ENCODE results near the gene SLAIN2. TPM values are rescaled to one million over a fixed set of nuclear protein-coding genes. Genes with fewer than 3 reads are reported as not detected.

Gene SLAIN2
- total RNA-seq, 6 donors from 2014 or later, result 20.6 to 90.9 (median 68.8) TPM

DNA sequence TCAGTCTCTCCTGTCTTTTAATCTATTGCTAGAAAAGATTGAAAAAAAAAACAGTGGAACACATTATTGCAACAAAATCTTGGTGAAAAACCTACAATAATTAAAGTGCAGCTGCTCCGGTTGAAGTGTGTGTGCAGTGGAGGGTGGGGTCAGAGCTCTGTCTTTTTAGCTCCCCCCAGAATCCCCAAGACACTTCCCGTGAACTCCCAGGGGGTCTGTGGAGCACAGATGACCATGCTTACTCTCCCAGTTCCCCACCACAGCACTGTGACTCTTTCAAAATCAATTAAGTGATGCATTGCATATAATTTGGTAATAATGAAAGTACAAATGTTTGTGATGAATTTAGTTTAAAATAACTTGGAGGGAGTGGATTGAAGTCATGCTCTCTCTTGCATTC lies 126.1 kb downstream of the SLAIN2 start:
- no peak overlapping the region for H3K27ac ChIP-seq
- TF ChIP-seq EP300 (IDR thresholded peaks at IDR 0.05) (no peak), POLR2AphosphoS5 (IDR thresholded peaks at IDR 0.05) (no peak), POLR2A (IDR thresholded peaks at IDR 0.05) (no peak)
- TF ChIP-seq, protein P1, sequence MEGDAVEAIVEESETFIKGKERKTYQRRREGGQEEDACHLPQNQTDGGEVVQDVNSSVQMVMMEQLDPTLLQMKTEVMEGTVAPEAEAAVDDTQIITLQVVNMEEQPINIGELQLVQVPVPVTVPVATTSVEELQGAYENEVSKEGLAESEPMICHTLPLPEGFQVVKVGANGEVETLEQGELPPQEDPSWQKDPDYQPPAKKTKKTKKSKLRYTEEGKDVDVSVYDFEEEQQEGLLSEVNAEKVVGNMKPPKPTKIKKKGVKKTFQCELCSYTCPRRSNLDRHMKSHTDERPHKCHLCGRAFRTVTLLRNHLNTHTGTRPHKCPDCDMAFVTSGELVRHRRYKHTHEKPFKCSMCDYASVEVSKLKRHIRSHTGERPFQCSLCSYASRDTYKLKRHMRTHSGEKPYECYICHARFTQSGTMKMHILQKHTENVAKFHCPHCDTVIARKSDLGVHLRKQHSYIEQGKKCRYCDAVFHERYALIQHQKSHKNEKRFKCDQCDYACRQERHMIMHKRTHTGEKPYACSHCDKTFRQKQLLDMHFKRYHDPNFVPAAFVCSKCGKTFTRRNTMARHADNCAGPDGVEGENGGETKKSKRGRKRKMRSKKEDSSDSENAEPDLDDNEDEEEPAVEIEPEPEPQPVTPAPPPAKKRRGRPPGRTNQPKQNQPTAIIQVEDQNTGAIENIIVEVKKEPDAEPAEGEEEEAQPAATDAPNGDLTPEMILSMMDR (IDR thresholded peaks at IDR 0.05), result no peak
- DNase-seq (no peak), ATAC-seq (ENCODE audit: low FRiP score in 2 of 2) (no peak)
- no peaks in the 10 kb centered on the region for H3K27me3 ChIP-seq
- H3K9me3 ChIP-seq, result no peaks in the 10 kb centered on the region
- H3K36me3 ChIP-seq, result no peaks in the 10 kb centered on the region
- H3K4me3 ChIP-seq, result no peak overlapping the region
- 74 to 75% methylated on average over 2 of the region's 2 CpGs for WGBS, 2 donors
- H3K4me1 ChIP-seq, result no peaks in the 10 kb centered on the region

DNA sequence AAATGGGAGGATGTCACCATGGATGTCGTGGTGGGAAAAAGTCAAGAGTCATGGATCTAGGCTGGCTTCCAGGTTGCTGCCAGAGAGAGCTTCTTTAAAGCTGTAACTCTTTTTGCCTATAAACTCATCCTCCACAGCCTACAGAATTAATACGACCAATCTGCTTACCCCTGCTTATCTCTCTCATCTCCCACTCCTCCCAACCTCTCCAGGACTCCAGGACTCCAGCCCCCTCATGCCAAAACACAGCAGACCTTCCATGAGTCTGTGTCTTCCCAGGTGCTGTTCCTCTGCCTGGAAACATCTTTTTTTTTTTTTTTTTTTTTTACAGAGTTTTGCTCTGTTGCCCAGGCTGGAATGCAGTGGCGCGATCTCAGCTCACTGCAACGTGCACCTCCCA lies 126.6 kb downstream of the SLAIN2 start:
- Histone ChIP-seq H3K4me1 (no peaks in the 10 kb centered on the region), H3K9me3 (no peaks in the 10 kb centered on the region), H3K27ac (no peak overlapping the region), H3K36me3 (no peaks in the 10 kb centered on the region), H3K27me3 (no peaks in the 10 kb centered on the region), H3K4me3 (no peak overlapping the region)
- DNase-seq (no peak), ATAC-seq (ENCODE audit: low FRiP score in 2 of 2) (no peak)
- 79 to 82% methylated on average over 4 to 5 of the region's 5 CpGs for WGBS, 2 donors
- TF ChIP-seq, protein P1 (IDR thresholded peaks at IDR 0.05), result no peak
- TF ChIP-seq POLR2AphosphoS5 (IDR thresholded peaks at IDR 0.05), result no peak
- no peak for TF ChIP-seq EP300 (IDR thresholded peaks at IDR 0.05)
- TF ChIP-seq POLR2A (IDR thresholded peaks at IDR 0.05), result no peak

DNA sequence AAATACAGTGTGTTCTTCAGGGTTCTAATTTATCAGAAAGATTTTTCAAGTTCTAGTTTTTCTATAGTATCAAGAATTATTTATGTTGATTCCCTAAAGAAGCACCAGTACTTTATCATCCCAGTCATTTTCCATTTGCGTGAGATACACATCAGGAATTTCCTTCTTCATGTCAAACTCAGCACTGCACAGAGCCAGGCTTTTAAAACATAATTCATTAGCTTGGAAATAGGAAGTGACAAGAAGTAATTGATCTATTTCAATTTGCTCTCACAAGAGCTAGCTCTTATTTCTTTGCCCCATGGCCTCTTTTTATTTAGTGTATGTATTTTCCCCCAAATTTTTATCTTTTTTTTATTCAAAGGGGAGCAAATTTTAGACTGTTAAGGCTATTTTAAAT lies 128.8 kb downstream of the SLAIN2 start:
- ATAC-seq (ENCODE audit: low FRiP score in 2 of 2) (no peak), DNase-seq (no peak)
- Histone ChIP-seq H3K9me3 (no peaks in the 10 kb centered on the region), H3K27ac (no peak overlapping the region), H3K27me3 (no peaks in the 10 kb centered on the region), H3K36me3 (no peaks in the 10 kb centered on the region), H3K4me3 (no peak overlapping the region), H3K4me1 (no peaks in the 10 kb centered on the region)
- TF ChIP-seq EP300 (IDR thresholded peaks at IDR 0.05) (no peak), POLR2A (IDR thresholded peaks at IDR 0.05) (no peak), POLR2AphosphoS5 (IDR thresholded peaks at IDR 0.05) (no peak)
- TF ChIP-seq, protein P1 (IDR thresholded peaks at IDR 0.05), result no peak
- WGBS, 2 donors, result 66 to 67% methylated on average over 1 of the region's 1 CpG

DNA sequence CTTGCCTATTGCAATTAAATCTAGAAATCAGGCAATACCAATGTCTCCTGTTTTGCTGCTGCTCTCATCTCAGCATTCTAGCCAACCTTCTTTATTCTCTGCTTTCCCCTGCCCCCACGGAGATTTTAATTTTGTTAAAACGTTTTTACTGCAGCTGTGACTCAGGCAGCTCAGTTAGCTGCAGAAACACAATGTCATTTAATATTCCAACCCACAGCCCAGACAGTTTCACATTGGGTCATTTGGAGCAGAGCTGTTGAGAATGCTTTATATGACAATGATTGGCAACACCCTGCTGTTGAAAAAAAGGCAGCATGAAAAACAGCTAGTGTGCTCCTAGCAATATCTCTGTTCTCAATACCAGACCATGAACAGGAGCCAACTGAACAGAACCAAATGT lies 129.2 kb downstream of the SLAIN2 start:
- no peaks in the 10 kb centered on the region for H3K36me3 ChIP-seq
- H3K27ac ChIP-seq, result no peak overlapping the region
- no peaks in the 10 kb centered on the region for H3K27me3 ChIP-seq
- H3K9me3 ChIP-seq, result no peaks in the 10 kb centered on the region
- DNase-seq (no peak), ATAC-seq (ENCODE audit: low FRiP score in 2 of 2) (no peak)
- TF ChIP-seq EP300 (IDR thresholded peaks at IDR 0.05) (no peak), POLR2A (IDR thresholded peaks at IDR 0.05) (no peak), POLR2AphosphoS5 (IDR thresholded peaks at IDR 0.05) (no peak)
- TF ChIP-seq, protein P1 (IDR thresholded peaks at IDR 0.05), result no peak
- 47 to 48% methylated on average over 2 of the region's 2 CpGs for WGBS, 2 donors
- no peak overlapping the region for H3K4me3 ChIP-seq
- no peaks in the 10 kb centered on the region for H3K4me1 ChIP-seq

DNA sequence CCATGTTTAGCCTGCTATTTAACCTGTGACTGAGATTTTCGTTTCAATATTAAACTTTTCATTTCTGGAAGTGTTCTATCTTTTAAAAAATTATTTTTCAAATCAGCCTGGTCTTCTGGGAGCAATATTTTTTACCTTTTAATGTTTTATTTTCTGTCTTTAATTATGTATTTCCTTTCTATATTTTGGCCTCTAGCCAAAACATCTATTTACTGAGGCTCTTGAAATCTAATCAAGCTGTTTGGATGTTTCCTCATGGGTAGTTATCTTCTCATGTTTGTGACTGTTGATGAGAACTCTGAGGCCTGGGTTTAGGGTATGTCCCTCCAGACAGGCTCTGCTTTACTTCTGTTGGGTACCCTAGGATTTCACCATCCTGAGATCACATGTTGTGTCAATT lies 131.5 kb downstream of the SLAIN2 start:
- no peaks in the 10 kb centered on the region for H3K36me3 ChIP-seq
- DNase-seq (no peak), ATAC-seq (ENCODE audit: low FRiP score in 2 of 2) (no peak)
- no peaks in the 10 kb centered on the region for H3K9me3 ChIP-seq
- no peak overlapping the region for H3K27ac ChIP-seq
- H3K4me3 ChIP-seq, result no peak overlapping the region
- no peaks in the 10 kb centered on the region for H3K27me3 ChIP-seq
- WGBS, 2 donors, result 84 to 89% methylated on average over 1 of the region's 1 CpG
- no peaks in the 10 kb centered on the region for H3K4me1 ChIP-seq
- TF ChIP-seq POLR2AphosphoS5 (IDR thresholded peaks at IDR 0.05) (no peak), POLR2A (IDR thresholded peaks at IDR 0.05) (no peak), EP300 (IDR thresholded peaks at IDR 0.05) (no peak)
- TF ChIP-seq, protein P1 (IDR thresholded peaks at IDR 0.05), result no peak

Data from upper lobe of left lung (tissue), 6 donors.